Epidermal melanocyte (primary cell): ENCODE measurements around the gene ATP2C1.

Experiments used
- DNase-seq: peaks from one replicate; pipeline ENCODE4 v3.0.0; 2011; ENCODE audit warnings: low spot score; ENCODE audit not compliant: insufficient read length

Gene ATP2C1

GRCh38 chr3:130976706-130977105 is 82.8 kb downstream of the ATP2C1 start:
- DNase-seq, result no peak

GRCh38 chr3:130979117-130979516 is 85.2 kb downstream of the ATP2C1 start:
- no peak for DNase-seq

GRCh38 chr3:130981469-130981868 is 87.6 kb downstream of the ATP2C1 start:
- DNase-seq, result no peak

GRCh38 chr3:130990282-130990681 is 96.4 kb downstream of the ATP2C1 start:
- DNase-seq, result no peak

- no peak for DNase-seq
Observed at GRCh38 chr3:130991126-130991525, 97.2 kb downstream of the ATP2C1 start.

GRCh38 chr3:130992344-130992743 is 98.5 kb downstream of the ATP2C1 start:
- DNase-seq, result no peak

GRCh38 chr3:130997289-130997688 is 103.4 kb downstream of the ATP2C1 start:
- no peak for DNase-seq

- DNase-seq, result no peak
Observed at GRCh38 chr3:131001071-131001470, 107.2 kb downstream of the ATP2C1 start.

- DNase-seq, result no peak
Observed at GRCh38 chr3:131004603-131005002, 110.7 kb downstream of the ATP2C1 start.

- no peak for DNase-seq
Observed at GRCh38 chr3:131007256-131007655, 113.4 kb downstream of the ATP2C1 start.

GRCh38 chr3:131007782-131008181 is 113.9 kb downstream of the ATP2C1 start:
- no peak for DNase-seq

GRCh38 chr3:131008326-131008725 is 114.4 kb downstream of the ATP2C1 start:
- DNase-seq, result no peak

GRCh38 chr3:131009698-131010097 is 115.8 kb downstream of the ATP2C1 start:
- DNase-seq, result no peak

GRCh38 chr3:131018970-131019369 is 125.1 kb downstream of the ATP2C1 start:
- no peak for DNase-seq

- DNase-seq, result no peak
Observed at GRCh38 chr3:131020122-131020693, 126.3 kb downstream of the ATP2C1 start.

- DNase-seq, result no peak
Observed at GRCh38 chr3:131025539-131025938, 131.7 kb downstream of the ATP2C1 start.

- peak; percentile 45 for DNase-seq
Observed at GRCh38 chr3:131026321-131027151, 132.7 kb downstream of the ATP2C1 start, which contains the start of the genes ASTE1 and NEK11. Gene ASTE1 (minus strand): TSS chr3:131026825. CDS start chr3:131025306, 1,519 bp downstream. Gene NEK11 (plus strand): TSS chr3:131026877. CDS start chr3:131029709, 2,832 bp downstream.

- DNase-seq, result no peak
Observed at GRCh38 chr3:131028844-131029243, 135.0 kb downstream of the ATP2C1 start.

GRCh38 chr3:131031660-131032059 is 137.8 kb downstream of the ATP2C1 start:
- DNase-seq, result no peak

GRCh38 chr3:131033480-131034080 is 139.7 kb downstream of the ATP2C1 start:
- no peak for DNase-seq

- no peak for DNase-seq
Observed at GRCh38 chr3:131036200-131036816, 142.4 kb downstream of the ATP2C1 start.

GRCh38 chr3:131036986-131037385 is 143.1 kb downstream of the ATP2C1 start:
- no peak for DNase-seq
